HG03103 (cell line): ENCODE results near the gene RNF40.

Experiments used
- ATAC-seq: cut with Tn5 transposase; IDR thresholded peaks from one replicate; pipeline ENCODE4 v1.9.1; 2021; ENCODE audit warnings: low read depth; ENCODE audit not compliant: unreplicated experiment

Gene RNF40

DNA sequence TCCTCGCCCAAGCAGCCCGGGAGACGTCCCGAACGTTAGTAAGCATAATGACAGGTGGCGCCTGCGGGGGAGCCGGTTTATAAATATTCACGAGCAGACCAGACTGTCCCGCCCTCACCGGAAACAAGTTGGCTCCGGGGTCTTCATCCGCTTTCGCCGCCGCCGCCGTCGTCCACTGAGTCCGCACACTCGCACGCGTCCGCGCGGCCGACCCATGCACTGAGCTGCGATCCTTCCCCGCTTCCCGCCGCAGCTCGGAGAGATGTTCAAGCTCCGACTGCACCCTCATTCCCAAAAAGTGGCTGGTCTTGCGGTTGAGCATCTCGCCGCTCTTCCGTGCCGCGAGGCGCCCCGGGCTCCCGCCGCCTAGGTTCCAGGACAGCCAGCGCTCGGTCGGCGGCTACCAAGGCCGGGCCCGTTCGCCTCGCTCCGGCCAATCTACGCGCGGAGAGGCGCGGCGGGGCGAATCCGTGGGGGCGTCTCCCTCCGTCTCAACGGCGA, 645 bp upstream of the RNF40 start:
- peak; percentile 21 for ATAC-seq

GRCh38 chr16:30762991-30763725, 1.0 kb downstream of the RNF40 start:
- ATAC-seq = no peak

DNA sequence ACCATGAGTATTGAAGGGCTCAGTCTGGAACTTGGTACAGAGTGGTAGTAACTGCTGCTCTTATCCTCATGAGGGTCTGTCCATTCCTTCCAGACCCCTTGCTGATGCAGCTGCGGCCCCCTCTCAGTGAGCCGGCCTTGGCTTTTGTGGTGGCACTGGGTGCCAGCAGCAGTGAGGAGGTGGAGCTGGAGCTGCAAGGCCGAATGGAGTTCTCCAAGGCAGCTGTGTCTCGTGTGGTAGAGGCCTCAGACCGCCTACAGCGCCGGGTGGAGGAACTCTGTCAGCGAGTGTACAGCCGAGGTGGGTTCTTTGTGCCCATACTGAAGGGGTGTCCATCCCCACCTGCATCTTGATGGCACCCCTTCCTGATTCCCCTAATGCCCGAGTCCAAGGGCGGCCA, 2.0 kb downstream of the RNF40 start:
- no peak for ATAC-seq

GRCh38 chr16:30764816-30765465, 2.8 kb downstream of the RNF40 start:
- ATAC-seq = no peak

GRCh38 chr16:30766206-30766932, 4.2 kb downstream of the RNF40 start:
- no peak for ATAC-seq

GRCh38 chr16:30766933-30767284, 4.8 kb downstream of the RNF40 start:
- ATAC-seq = no peak

GRCh38 chr16:30767767-30768465, 5.8 kb downstream of the RNF40 start:
- ATAC-seq = no peak

DNA sequence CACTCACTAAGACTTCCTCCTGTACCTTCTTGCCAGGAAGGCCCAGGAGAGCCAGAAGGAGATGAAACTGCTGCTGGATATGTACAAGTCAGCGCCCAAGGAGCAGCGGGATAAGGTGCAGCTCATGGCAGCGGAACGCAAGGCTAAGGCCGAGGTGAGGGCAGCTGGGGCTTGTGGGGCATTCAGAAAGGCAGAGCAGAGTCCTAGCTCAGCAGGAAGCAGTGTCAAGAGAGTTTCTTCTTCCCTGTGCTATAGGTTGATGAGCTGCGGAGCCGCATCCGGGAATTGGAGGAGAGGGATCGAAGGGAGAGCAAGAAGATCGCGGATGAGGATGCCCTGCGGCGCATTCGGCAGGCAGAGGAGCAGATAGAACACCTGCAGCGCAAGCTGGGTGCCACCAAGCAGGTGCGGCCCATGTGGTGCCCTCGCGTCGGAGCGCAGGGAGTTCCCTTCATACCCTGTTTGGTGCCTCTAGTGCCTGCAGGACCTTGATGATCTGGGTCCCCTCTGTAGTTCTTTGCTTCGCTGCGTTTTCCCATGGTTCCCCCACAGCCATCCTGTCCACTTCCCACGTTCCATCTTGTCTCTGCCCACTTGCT, 6.6 kb downstream of the RNF40 start:
- no peak for ATAC-seq

DNA sequence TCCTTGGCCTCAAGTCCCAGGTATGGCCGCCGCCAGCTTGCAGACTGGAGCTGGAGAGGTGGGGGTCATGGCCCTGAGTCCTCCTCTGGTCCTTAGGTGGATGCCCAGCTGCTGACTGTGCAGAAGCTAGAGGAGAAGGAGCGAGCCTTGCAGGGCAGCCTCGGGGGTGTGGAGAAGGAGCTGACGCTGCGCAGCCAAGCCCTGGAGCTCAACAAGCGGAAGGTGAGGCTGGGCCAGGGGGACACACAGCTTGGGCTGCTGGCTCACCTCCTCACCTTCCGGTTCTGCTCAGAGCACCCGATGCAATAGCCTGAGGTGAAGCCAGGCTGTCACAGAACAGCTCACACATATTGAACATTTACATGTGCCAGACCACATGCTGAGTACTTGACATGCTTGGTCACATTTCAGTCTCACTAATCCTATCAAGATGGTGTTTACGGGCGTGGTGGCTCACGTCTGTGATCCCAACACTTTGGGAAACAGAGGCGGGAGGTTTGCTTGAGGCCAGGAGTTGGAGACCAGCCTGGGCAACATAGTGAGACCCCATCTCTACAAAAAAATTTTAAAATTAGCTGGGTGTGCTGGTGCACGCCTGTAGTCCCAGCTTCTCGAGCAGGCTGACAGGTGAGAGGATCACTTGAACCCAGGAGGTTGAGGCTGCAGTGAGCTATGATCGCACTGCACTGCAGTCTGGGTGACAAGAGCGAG, 7.4 kb downstream of the RNF40 start:
- ATAC-seq = no peak

DNA sequence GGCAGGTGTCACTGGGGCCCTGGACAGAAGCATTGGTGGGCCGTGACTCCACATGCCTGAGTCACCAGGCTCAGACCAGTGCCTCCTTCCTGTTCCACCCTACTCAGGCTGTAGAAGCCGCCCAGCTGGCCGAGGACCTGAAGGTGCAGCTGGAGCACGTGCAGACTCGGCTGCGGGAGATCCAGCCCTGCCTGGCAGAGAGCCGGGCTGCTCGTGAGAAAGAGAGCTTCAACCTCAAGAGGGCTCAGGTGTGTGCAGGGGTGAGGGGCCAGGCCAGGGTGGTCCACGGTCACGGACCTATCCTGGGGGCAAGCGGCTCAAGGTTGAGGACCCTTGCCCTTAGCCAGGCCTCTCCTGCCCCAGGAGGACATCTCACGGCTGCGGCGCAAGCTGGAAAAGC, 9.6 kb downstream of the RNF40 start:
- no peak for ATAC-seq

DNA sequence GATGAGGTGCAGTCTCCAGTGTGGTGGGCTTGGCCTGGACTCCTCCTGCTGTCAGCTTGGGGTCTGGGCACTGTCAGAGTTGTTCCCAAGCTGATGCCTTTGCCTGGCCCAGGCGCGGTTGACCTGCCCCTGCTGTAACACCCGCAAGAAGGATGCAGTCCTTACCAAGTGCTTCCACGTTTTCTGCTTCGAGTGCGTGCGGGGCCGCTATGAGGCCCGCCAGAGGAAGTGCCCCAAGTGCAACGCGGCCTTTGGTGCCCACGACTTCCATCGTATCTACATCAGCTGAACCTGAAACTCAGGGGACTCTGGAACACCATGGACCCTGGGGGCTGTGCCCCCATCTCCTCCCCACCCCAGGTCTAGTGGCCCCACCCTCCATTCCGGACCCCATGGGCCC, 11.7 kb downstream of the RNF40 start:
- ATAC-seq = no peak

- no peak for ATAC-seq
These were observed 12.4 kb downstream of the RNF40 start for GRCh38 chr16:30774367-30775130.

- ATAC-seq = no peak
These were observed 12.9 kb downstream of the RNF40 start for GRCh38 chr16:30775131-30775391.

DNA sequence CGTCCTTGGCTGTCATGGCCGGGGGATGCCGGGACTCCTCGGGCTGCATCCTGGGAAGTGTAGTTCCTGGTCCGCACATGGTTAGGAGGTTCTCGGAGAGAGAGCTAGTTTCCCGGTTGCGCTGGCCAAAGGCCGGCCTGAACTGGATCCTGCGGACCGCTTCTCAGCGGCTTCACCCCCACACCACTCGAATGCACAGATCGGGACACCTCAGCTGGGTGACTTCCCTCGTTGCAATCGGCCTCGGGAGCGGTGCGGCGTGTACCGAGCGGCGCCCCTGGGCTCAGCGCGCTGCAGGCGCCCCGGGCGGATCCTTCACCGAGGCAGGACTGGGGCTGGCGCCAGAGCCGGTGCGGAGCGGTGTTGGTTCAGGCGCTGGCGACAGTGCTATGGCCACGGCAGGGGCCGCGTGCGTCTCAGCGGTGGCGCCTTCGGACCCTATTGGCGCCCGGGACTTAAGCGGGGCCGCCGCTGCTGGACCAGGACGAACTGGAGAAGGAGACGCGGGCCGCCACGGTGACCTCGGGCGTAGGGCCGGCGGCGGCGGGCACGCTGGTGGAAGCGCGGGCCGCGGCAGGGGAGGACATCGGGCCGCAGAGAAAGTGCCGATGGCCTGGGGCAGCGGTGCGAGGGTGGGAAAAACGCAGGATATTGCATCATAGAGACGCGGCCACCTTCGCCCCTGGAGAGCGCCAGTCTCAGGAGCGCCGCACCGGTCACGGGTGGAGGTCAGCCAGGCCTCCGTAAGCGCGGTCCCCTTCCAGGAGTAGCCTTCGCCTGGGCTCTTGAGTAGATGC, 13.5 kb downstream of the RNF40 start:
- ATAC-seq = peak; percentile 45

DNA sequence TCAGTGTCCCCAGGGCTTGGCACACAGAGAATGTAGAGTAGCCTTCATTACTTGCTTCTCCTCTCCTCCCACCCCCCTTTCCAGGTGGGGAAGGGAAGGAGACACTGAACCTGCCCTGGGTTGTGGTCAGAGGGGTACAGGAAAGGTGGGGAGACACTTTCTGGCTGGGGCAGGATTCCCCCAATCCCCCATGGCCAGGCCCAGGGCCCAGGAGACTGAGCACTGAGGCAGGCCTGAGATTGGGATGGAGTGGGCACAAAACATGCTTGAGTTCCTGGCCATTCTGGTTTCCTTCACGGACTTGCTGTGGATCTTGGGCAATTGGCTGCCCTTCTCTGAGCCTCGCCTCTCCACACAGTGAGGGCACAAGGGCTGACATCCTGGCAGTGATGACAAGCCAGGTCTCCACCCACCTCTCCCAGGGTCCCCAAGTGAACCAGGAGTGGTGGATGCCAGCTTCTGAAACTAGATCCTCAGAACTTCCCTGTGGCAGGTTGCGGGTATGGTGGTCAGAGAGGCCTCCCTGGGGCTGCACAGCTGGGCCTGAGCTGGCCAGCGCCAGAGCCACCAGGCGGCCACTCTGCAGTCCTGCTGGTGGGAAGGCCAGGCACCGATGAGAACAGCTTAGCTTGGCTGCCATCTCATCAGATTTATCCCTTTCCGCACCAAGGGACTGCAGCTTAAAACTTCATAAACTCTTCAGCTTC, 15.6 kb downstream of the RNF40 start:
- no peak for ATAC-seq

DNA sequence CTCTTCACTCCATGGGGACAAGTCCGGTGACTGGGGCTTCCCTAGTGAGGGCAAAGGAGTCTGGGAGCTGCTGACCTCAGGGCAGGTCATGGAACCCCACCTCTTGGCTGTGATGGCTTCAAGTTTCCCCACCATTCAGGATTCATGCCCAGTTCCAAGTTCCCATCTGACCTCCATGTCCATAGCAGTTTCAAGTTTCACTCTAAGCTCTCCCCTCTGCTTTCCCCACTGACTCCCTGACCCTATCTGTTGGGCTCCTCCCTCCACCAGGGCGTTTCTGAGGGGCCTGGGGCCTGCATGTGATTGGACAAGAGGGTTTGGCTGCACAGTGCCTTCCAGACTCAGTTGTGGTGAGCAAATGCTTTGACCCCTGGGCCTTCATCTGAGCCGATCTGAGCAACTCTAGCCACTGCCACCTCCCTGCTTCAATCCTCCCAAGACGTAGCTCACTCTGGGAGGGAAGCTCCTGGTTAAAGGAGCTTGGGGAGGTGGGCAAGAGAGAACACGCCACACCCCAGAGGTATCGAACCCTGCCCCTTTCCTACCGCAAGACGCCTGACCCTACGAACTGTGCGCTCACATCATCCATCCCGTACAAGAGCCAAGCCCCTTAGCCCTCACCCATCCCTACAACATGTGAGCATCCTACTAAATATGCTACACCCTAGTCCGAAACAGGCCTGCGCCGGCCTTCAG, 16.6 kb downstream of the RNF40 start:
- no peak for ATAC-seq

- ATAC-seq = no peak
These were observed 17.5 kb downstream of the RNF40 start for GRCh38 chr16:30779596-30779995.

DNA sequence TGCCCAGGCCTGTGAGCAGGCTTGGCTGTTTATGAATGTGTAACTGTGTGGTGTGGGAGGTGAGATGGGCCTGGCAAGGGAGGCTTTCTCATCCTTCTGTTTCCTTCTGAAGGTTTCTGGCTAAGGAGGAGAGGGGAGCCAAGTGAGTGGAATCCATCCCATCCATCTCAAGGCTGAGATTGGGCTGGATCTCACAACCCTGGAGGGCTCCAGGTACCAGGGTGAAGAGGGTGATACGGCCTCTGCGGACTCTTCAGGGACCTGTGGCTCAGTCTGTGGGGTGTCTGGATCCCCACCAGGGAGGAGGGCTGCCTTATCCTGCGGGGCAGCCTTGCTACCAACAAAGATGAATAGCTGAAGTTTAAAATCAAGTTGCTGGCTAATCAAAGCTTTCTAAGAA, 17.9 kb downstream of the RNF40 start:
- no peak for ATAC-seq
